GM12875 (cell line): ENCODE results near the gene EFNA1.

Experiments used
- H3K4me3 ChIP-seq: one replicate; pipeline ENCODE4 v1.5.1; 2011; ENCODE audit warnings: low read depth, low read length, control low read depth
- CTCF ChIP-seq: IDR thresholded peaks from 2 replicates; pipeline ENCODE4 v1.5.1; 2011; ENCODE audit warnings: low read depth, mild to moderate bottlenecking, control low read depth, inconsistent platforms, low read length, moderate library complexity, borderline replicate concordance; ENCODE audit not compliant: insufficient read depth

EFNA1 gene

DNA sequence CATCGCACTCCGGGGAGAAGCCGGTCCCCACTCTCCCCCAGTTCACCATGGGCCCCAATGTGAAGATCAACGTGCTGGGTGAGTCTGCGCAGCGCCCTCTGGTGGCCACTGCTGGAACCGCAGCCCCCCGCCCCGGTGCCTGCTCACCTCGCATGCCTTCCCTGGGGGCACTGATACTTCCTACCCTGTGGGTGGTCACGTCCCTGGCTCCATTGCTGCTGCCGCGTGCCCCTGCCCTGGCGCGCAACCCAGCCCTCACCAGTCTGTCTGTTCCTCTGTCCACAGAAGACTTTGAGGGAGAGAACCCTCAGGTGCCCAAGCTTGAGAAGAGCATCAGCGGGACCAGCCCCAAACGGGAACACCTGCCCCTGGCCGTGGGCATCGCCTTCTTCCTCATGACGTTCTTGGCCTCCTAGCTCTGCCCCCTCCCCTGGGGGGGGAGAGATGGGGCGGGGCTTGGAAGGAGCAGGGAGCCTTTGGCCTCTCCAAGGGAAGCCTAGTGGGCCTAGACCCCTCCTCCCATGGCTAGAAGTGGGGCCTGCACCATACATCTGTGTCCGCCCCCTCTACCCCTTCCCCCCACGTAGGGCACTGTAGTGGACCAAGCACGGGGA, 41.4 kb upstream of the EFNA1 start:
- no peak overlapping the region for H3K4me3 ChIP-seq
- TF ChIP-seq CTCF = peak; percentile 100

- H3K4me3 ChIP-seq = no peak overlapping the region
- TF ChIP-seq CTCF = no peak
Observed at GRCh38 chr1:155086856-155087535, 40.7 kb upstream of the EFNA1 start.

GRCh38 chr1:155091071-155092051, 36.3 kb upstream of the EFNA1 start:
- TF ChIP-seq CTCF = peak; percentile 98
- no peak overlapping the region for H3K4me3 ChIP-seq

GRCh38 chr1:155092131-155092530, 35.5 kb upstream of the EFNA1 start:
- H3K4me3 ChIP-seq = no peak overlapping the region
- TF ChIP-seq CTCF = no peak

DNA sequence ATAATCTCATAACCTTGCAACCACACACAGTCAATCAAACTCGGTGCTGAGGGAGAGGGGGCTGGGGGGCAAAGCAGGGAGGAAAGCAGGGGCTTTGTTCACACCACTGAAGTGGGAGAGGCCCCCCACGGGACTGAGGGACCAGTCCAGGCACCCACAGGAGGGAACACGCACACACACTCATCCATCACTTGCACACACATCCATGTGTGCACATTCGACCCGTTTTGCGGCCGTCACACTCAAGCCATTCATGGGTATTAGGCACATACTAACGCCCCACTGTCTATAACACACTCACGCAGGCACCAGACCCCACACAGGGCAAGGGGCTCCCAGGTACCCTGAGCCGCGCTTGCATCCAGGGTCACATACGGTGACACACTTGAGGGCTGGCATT, 35.0 kb upstream of the EFNA1 start:
- no peak for TF ChIP-seq CTCF

GRCh38 chr1:155093911-155094621, 33.6 kb upstream of the EFNA1 start:
- peak; percentile 17; the same call in 1 of the 2 replicates for TF ChIP-seq CTCF
- H3K4me3 ChIP-seq = no peak overlapping the region

More for the DNA sequence above, 35.0 kb upstream of the EFNA1 start:
- H3K4me3 ChIP-seq = no peak overlapping the region
